RWPE1 (cell line): Measurements from ENCODE around the gene LYL1.
A peak's percentile ranks its signal among the peaks of the same experiment; 100 is the strongest.

Experiments
- CTCF ChIA-PET: fragments of 350-600 bp; sonication (Branson Sonifier 250); formaldehyde crosslinking; extraction: SDS; loops from one replicate; lab custom pipeline; 2021; lab: Yijun Ruan, JAX
- POLR2A ChIA-PET: fragments of 400-600 bp; formaldehyde crosslinking; extraction: SDS; loops from one replicate; lab custom pipeline; 2020; ENCODE audit warnings: antibody characterized with exemption; ENCODE audit not compliant: low non-redundant PET; lab: Yijun Ruan, JAX
- DNase-seq: peaks from one replicate; pipeline ENCODE4 v3.0.0; 2012; ENCODE audit warnings: low spot score
- H3K27ac ChIP-seq: fragments of 450-650 bp; 2 replicates; pipeline ENCODE4 v1.5.1; 2017
- TF ChIP-seq, protein P1 (sequence below): fragments of 450-650 bp; conservative IDR thresholded peaks from 2 replicates; pipeline ENCODE4 v1.5.1; 2017; ENCODE audit warnings: low read depth, mild to moderate bottlenecking

Gene LYL1

DNA sequence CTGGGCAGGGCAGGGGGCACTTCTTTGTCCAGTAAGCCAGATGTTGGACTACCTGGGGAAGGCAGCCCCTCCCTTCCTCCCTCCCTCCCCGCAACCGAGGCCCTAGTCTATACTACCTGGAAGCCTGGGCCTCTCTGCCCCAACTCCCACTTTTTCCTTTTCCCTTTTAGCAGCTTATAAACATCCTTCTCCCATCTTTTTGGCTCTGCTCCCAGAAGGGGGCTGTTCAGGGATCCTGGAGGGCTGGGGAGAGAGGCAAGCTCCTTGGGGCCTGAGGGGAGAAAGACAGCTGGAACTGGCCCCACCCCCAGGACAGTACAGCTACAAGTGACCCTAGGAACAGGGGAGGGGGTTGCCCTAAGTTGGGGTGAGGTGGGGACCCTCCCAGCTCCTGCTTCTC is 44.9 kb downstream of the LYL1 start:
- ChIA-PET POLR2A (interaction anchor here (0.7 kb wide), 1 partner anchor 49 kb away, joined by 10 read pairs; no protein-coding TSS in a partner anchor), CTCF (interaction anchor here (0.6 to 1.4 kb wide), 4 partner anchors 24 to 80 kb away, joined by 3 to 8 read pairs (median 3); no protein-coding TSS in a partner anchor)
- TF ChIP-seq, protein P1, sequence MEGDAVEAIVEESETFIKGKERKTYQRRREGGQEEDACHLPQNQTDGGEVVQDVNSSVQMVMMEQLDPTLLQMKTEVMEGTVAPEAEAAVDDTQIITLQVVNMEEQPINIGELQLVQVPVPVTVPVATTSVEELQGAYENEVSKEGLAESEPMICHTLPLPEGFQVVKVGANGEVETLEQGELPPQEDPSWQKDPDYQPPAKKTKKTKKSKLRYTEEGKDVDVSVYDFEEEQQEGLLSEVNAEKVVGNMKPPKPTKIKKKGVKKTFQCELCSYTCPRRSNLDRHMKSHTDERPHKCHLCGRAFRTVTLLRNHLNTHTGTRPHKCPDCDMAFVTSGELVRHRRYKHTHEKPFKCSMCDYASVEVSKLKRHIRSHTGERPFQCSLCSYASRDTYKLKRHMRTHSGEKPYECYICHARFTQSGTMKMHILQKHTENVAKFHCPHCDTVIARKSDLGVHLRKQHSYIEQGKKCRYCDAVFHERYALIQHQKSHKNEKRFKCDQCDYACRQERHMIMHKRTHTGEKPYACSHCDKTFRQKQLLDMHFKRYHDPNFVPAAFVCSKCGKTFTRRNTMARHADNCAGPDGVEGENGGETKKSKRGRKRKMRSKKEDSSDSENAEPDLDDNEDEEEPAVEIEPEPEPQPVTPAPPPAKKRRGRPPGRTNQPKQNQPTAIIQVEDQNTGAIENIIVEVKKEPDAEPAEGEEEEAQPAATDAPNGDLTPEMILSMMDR, result no peak
- no peak for DNase-seq
- H3K27ac ChIP-seq, result peak overlapping the region; percentile 100

DNA sequence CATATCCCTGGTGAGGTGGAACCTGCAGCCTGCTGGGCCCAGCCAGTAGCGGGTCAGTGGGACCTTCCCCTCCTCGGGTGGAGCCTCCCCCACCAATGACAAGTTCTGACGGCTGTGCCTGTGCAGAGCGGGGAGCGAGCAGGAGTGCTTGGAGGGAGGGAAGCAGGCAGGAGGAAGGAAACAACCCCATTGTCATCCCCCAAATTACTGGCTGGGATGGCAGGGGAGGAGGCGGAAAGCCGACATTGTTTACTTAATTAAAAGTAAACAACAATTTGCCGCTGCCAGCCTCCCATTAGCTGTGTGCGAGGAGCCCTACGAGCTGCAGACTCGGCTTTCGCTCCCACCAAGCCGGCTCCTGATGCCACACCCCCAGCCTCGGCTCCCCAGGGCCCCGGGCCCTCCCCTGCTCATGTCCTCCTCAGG is 45.5 kb downstream of the LYL1 start:
- TF ChIP-seq, protein P1, result no peak
- no peak for DNase-seq
- CTCF ChIA-PET, result interaction anchor here (0.6 to 1.4 kb wide), 4 partner anchors 24 to 661 kb away, joined by 3 to 8 read pairs (median 4); no protein-coding TSS in a partner anchor
- peak overlapping the region; percentile 100 for H3K27ac ChIP-seq
- POLR2A ChIA-PET, result no interaction called here

DNA sequence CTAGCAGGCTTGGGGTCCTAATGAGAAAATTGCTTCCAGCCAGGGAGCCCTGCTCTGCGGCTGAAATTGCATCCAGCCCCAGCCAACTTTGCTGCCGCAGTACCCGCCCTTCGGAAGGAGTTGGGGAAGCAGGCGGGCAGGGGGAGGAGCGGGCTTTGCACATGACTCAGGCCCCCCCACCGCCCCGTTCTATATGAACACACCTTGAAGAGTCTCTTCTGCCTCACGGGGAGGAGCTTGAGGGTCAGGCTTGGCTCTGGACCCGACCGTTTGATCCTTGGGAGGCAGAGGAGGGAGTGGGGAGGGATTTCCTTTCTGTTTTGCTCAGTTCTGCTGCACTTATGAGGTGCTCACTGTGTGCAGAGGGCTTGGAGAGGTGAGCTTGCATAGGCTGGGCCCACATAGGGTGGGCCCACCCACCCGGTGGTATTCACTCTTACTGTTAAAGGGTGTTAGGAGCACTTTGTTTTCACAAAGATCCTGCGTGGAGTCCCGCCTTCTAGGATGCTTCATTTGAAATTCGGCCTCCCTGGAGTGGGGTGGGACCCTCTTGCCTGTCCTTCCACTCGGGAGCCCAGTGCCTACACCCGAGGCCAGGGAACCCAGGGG is 46.5 kb downstream of the LYL1 start:
- POLR2A ChIA-PET, result no interaction called here

DNA sequence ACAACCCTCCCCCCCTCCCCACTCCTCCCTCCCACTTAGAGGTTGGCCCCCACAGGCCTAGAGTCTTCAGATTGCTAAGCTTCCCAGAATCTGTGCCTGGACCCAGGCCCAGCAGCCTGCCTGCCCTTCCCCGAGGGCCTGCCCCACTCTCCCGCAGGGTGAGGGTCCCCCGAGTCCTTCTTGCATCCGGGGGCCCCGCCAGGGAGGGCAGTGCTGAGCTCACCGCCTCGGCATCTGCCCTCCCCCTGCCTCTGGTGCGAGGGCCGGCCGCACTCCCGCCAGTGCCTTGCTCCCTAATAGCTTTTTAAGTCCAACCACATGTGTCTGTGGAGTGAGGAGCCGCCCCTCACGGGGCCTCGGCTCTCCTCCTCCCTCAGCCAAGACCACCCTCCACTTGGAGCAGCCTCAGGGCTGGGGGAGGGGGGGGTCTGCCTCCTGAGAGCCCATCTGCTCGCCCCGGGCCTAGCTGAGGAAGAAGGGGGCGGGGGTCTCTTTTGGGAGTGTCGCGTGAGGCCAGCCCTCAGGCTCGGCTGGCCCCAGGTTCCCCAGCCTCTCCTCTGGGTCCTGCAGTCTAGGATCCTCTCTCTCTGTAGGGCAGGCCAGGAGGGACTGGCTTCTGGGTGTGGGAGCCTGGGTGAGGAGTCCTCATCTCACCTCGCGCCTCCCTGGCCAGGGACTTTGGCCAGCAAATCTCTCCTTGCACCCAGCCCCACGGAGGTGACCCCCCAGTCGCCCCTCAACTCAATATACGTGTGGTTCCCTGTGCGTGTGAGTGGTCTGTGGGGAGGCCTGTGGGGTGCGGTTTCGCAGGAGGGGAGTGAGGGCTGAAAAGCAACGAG is 47.2 kb downstream of the LYL1 start:
- ChIA-PET CTCF (interaction anchor here (0.5 to 1.6 kb wide), 8 partner anchors 10 to 236 kb away, joined by 3 to 6 read pairs (median 4); no protein-coding TSS in a partner anchor), POLR2A (no interaction called here)
- H3K27ac ChIP-seq, result peak overlapping the region; percentile 100
- DNase-seq, result peak; percentile 69
- TF ChIP-seq, protein P1, result no peak

More for the DNA sequence above, 46.5 kb downstream of the LYL1 start:
- CTCF ChIA-PET, result interaction anchor here (0.6 to 1.4 kb wide), 6 partner anchors 22 to 438 kb away, joined by 3 to 6 read pairs (median 4); no protein-coding TSS in a partner anchor
- TF ChIP-seq, protein P1, result no peak
- peak overlapping the region; percentile 100 for H3K27ac ChIP-seq
- DNase-seq, result peak; percentile 94

DNA sequence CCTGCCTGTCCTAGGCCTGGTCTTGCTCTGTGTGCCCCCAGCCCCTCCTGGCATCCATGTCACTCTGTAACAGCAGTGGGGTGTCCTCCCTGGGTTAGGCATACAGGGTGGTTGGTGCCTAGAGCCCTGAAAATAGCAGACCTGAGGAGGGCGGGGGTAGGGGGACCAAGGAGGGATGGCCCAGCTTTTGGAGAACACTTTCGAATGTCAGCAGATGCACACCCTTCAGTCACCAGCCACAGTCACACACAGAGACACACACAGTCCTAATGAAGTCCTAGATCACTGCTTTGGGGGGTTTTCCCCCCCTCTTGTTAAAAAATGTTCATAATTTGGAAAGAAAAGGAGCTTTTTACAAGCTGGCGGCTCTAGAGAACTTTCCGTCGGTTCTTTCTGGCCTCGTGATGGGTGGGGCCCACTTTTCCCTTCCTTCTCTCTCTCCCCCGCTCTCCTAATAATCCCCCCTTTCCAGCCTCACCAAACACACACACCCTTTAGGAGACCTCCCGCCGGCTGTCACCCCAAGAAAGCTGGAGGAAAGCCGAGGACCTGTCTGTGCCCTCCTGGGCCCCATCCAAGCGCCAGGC is 47.9 kb downstream of the LYL1 start:
- TF ChIP-seq, protein P1, result no peak
- ChIA-PET CTCF (interaction anchor here (0.5 to 1.6 kb wide), 9 partner anchors 9 to 237 kb away, joined by 3 to 6 read pairs (median 4); no protein-coding TSS in a partner anchor), POLR2A (interaction anchor here (0.6 kb wide), 1 partner anchor 235 kb away, joined by 5 read pairs; no protein-coding TSS in a partner anchor)
- no peak for DNase-seq
- peak overlapping the region; percentile 100 for H3K27ac ChIP-seq
